ENCODE results near the gene TMEM125.

TMEM125 gene

DNA sequence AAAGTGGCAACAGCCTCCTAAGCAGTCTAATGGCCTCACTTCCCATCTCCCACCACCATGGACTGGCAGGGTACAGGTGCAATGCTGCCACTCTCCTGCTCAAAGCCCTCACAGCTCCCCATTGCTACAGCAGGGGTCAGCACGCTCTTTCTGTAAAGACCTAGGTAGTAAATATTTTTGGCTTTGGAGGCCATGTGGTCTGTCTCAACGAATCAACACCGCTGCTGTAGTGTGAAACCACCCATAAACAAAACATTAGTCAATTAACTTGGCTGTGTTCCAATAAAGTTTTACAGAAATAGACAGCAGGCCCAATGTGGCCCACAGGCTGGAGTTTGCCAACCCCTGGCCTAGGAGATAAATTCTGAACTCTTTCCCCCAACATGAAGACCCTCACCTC, 44.6 kb upstream of the TMEM125 start:
- DNase-seq = no peak
- Histone ChIP-seq H2BK120ac (ENCODE audit: insufficient read depth, low read length, poor library complexity) (no peak overlapping the region), H2BK5ac (ENCODE audit: low read depth, low read length, poor library complexity) (no peak overlapping the region), H3K18ac (ENCODE audit: low read length) (no peak overlapping the region), H2BK12ac (ENCODE audit: low read length) (no peak overlapping the region), H3K4me1 (ENCODE audit: control insufficient read depth in 1 of 2, insufficient read depth in 2 of 2, low read length in 2 of 2) (peaks cover 0 to 2% of the 10 kb centered on the region in 2 experiments), H3K9me3 (ENCODE audit: insufficient read depth, low read depth, low read length) (no peaks in the 10 kb centered on the region), H3K9ac (ENCODE audit: low read length) (no peak overlapping the region), H4K91ac (ENCODE audit: low read depth, low read length) (no peak overlapping the region), H3K36me3 (ENCODE audit: control insufficient read depth in 1 of 2, insufficient read depth in 2 of 2, low read length in 2 of 2) (no peaks in the 10 kb centered on the region), H3K79me2 (ENCODE audit: control insufficient read depth, insufficient read depth, low read length, poor library complexity) (no peaks in the 10 kb centered on the region), H2AK5ac (ENCODE audit: low read length) (no peak overlapping the region), H2AFZ (ENCODE audit: insufficient read depth, low read length, poor library complexity) (no peak overlapping the region), H3K27me3 (ENCODE audit: insufficient read depth, low read length) (no peaks in the 10 kb centered on the region), H3K4ac (ENCODE audit: low read depth, low read length) (no peak overlapping the region), H3K4me3 (ENCODE audit: low read depth, low read length) (no peak overlapping the region), H3K4me2 (ENCODE audit: low read length) (no peak overlapping the region), H3K14ac (ENCODE audit: low read length) (no peak overlapping the region), H3K27ac (ENCODE audit: low read depth, low read length) (no peak overlapping the region), H4K8ac (ENCODE audit: low read depth, low read length) (no peak overlapping the region), H3K23ac (ENCODE audit: low read length) (no peak overlapping the region), H3K79me1 (ENCODE audit: low read length) (no peaks in the 10 kb centered on the region), H4K12ac (ENCODE audit: low read depth, low read length) (no peak overlapping the region)
- WGBS (ENCODE audit: extremely low coverage, insufficient coverage, insufficient read length) = no CpG with 5 or more reads among the region's 3 CpGs

DNA sequence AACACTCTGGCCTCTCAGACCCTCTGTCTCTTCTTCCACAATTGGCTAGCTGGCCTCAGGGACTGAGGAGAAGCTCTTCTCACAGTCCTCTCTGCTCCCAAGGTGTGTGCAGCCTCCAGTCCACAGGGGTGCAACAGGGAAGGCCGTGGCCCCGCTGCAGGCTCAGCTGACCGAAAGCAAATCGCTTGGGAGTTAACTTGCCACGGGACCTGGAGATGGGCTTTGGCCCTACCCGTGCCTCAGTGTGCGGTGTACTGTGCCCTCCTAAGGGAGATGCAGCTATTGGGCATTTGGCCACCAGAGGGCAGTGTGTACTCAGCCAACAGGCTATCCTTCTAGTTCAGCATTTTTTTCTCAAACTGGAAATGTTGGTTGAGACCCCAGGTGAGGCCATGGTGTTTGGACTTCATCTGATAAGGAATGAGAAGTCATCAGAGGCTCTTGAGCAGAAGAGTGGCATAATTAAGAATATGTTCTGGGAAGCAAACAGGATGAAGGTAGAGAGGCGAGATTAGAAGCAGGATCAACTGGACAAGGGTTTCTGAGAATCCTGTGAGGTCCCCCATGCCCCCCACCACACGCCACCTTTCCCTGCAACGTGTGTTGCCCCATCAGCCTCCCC, 42.5 kb upstream of the TMEM125 start:
- no CpG with 5 or more reads among the region's 10 CpGs for WGBS (ENCODE audit: extremely low coverage, insufficient coverage, insufficient read length)
- no peak overlapping the region for H3K23ac ChIP-seq (ENCODE audit: low read length)
- peak; percentile 69 to 98 for DNase-seq
- H2BK5ac ChIP-seq (ENCODE audit: low read depth, low read length, poor library complexity) = no peak overlapping the region
- no peak overlapping the region for H4K91ac ChIP-seq (ENCODE audit: low read depth, low read length)
- no peak overlapping the region for H3K14ac ChIP-seq (ENCODE audit: low read length)
- no peak overlapping the region for H3K27ac ChIP-seq (ENCODE audit: low read depth, low read length)
- H3K9me3 ChIP-seq (ENCODE audit: insufficient read depth, low read depth, low read length) = no peaks in the 10 kb centered on the region
- H2AK5ac ChIP-seq (ENCODE audit: low read length) = peak overlapping the region; percentile 49
- H3K4me2 ChIP-seq (ENCODE audit: low read length) = no peak overlapping the region
- H3K4ac ChIP-seq (ENCODE audit: low read depth, low read length) = no peak overlapping the region
- no peaks in the 10 kb centered on the region for H3K27me3 ChIP-seq (ENCODE audit: insufficient read depth, low read length)
- no peak overlapping the region for H2BK120ac ChIP-seq (ENCODE audit: insufficient read depth, low read length, poor library complexity)
- H2BK12ac ChIP-seq (ENCODE audit: low read length) = peak overlapping the region; percentile 76
- no peak overlapping the region for H3K4me3 ChIP-seq (ENCODE audit: low read depth, low read length)
- H3K79me1 ChIP-seq (ENCODE audit: low read length) = no peaks in the 10 kb centered on the region
- no peaks in the 10 kb centered on the region for H3K36me3 ChIP-seq (ENCODE audit: control insufficient read depth in 1 of 2, insufficient read depth in 2 of 2, low read length in 2 of 2)
- no peaks in the 10 kb centered on the region for H3K79me2 ChIP-seq (ENCODE audit: control insufficient read depth, insufficient read depth, low read length, poor library complexity)
- no peak overlapping the region for H3K9ac ChIP-seq (ENCODE audit: low read length)
- peak overlapping the region; percentile 52 for H4K12ac ChIP-seq (ENCODE audit: low read depth, low read length)
- peaks cover 0 to 2% of the 10 kb centered on the region in 2 experiments for H3K4me1 ChIP-seq (ENCODE audit: control insufficient read depth in 1 of 2, insufficient read depth in 2 of 2, low read length in 2 of 2)
- H2AFZ ChIP-seq (ENCODE audit: insufficient read depth, low read length, poor library complexity) = no peak overlapping the region
- H3K18ac ChIP-seq (ENCODE audit: low read length) = no peak overlapping the region
- peak overlapping the region; percentile 50 for H4K8ac ChIP-seq (ENCODE audit: low read depth, low read length)

DNA sequence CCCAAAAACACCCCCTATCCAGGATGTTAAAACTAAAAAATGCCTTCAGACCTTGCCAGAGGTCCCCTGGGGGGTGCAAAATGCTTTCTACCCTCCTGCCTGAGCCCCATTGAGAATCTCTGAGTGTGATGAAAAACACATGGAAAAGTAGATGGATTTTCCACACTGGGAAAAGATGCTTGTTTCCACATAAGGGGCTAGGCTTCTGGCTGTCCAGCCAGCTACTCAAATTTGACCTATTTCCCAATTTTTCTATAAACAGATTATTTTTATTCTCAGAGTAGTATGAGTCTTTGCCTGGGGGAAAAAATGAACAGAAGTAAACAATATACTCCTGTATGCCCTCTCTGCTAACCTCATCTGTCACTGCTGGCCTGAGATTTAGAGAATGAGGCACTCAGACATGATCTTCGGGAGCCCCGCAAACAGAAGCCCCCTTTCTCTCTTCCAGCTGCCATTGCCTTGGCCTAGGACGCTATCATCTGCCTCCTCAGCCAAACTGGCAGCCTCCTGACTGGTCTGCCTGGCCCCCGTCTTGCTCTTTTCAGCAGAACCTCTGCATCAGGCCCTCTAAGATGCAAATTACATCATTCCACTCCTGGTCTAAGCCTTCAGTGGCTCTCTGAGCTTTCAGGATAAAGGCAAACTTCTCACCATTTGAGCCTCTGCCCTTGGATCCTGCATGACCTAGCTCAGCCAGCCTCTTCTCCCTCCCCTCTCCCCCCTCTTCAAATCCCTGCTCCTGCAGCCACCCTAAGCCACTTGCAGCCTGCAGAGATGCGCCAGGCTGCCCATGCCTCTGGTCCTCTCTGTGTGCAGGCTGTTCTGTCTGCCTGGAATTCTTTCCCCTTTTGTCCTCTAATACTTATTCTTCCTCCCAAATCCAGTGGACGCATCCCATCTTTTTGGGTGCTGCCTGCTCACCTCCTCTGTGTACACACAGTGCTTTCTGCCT, 39.7 kb upstream of the TMEM125 start:
- Histone ChIP-seq H2AFZ (ENCODE audit: insufficient read depth, low read length, poor library complexity) (no peak overlapping the region), H3K36me3 (ENCODE audit: control insufficient read depth in 1 of 2, insufficient read depth in 2 of 2, low read length in 2 of 2) (no peaks in the 10 kb centered on the region), H3K9me3 (ENCODE audit: insufficient read depth, low read depth, low read length) (peaks cover 2% of the 10 kb centered on the region), H3K4me1 (ENCODE audit: control insufficient read depth in 1 of 2, insufficient read depth in 2 of 2, low read length in 2 of 2) (peaks cover 0 to 2% of the 10 kb centered on the region in 2 experiments), H2AK5ac (ENCODE audit: low read length) (no peak overlapping the region), H4K8ac (ENCODE audit: low read depth, low read length) (no peak overlapping the region), H3K79me2 (ENCODE audit: control insufficient read depth, insufficient read depth, low read length, poor library complexity) (no peaks in the 10 kb centered on the region), H2BK12ac (ENCODE audit: low read length) (no peak overlapping the region), H3K18ac (ENCODE audit: low read length) (no peak overlapping the region), H3K4ac (ENCODE audit: low read depth, low read length) (no peak overlapping the region), H3K4me2 (ENCODE audit: low read length) (no peak overlapping the region), H3K79me1 (ENCODE audit: low read length) (no peaks in the 10 kb centered on the region), H2BK5ac (ENCODE audit: low read depth, low read length, poor library complexity) (no peak overlapping the region), H3K27me3 (ENCODE audit: insufficient read depth, low read length) (no peaks in the 10 kb centered on the region), H3K14ac (ENCODE audit: low read length) (no peak overlapping the region), H3K9ac (ENCODE audit: low read length) (no peak overlapping the region), H3K23ac (ENCODE audit: low read length) (no peak overlapping the region), H2BK120ac (ENCODE audit: insufficient read depth, low read length, poor library complexity) (no peak overlapping the region), H3K4me3 (ENCODE audit: low read depth, low read length) (no peak overlapping the region), H4K91ac (ENCODE audit: low read depth, low read length) (no peak overlapping the region), H4K12ac (ENCODE audit: low read depth, low read length) (no peak overlapping the region), H3K27ac (ENCODE audit: low read depth, low read length) (no peak overlapping the region)
- no peak for DNase-seq
- no CpG with 5 or more reads among the region's 6 CpGs for WGBS (ENCODE audit: extremely low coverage, insufficient coverage, insufficient read length)

DNA sequence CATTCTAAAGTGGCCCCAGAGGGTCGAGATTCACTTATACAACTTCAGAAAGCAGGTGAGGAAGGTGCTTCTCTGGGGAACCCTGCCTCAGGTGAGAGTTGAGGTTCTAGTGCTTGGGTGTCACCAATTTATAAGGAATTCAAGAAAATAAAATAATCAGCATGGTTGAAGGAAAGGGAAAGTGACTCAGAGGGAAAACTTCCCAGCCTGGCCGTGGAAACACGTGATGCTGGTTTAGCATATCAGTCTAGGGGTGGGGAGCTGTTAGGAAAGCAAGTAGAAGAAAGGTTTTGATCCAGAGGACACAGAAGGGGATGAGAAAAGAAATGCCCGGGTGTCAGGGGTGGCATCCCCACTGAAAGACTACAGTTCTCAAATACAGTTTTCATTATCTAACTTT, 37.7 kb upstream of the TMEM125 start:
- Histone ChIP-seq H3K27ac (ENCODE audit: low read depth, low read length) (no peak overlapping the region), H3K9me3 (ENCODE audit: insufficient read depth, low read depth, low read length) (peaks cover 2% of the 10 kb centered on the region), H3K79me2 (ENCODE audit: control insufficient read depth, insufficient read depth, low read length, poor library complexity) (no peaks in the 10 kb centered on the region), H2AFZ (ENCODE audit: insufficient read depth, low read length, poor library complexity) (no peak overlapping the region), H3K4me3 (ENCODE audit: low read depth, low read length) (no peak overlapping the region), H3K79me1 (ENCODE audit: low read length) (no peaks in the 10 kb centered on the region), H2BK12ac (ENCODE audit: low read length) (no peak overlapping the region), H2BK5ac (ENCODE audit: low read depth, low read length, poor library complexity) (no peak overlapping the region), H3K4me2 (ENCODE audit: low read length) (no peak overlapping the region), H3K4me1 (ENCODE audit: control insufficient read depth in 1 of 2, insufficient read depth in 2 of 2, low read length in 2 of 2) (peaks cover 0 to 2% of the 10 kb centered on the region in 2 experiments), H4K8ac (ENCODE audit: low read depth, low read length) (no peak overlapping the region), H4K91ac (ENCODE audit: low read depth, low read length) (no peak overlapping the region), H2BK120ac (ENCODE audit: insufficient read depth, low read length, poor library complexity) (no peak overlapping the region), H3K4ac (ENCODE audit: low read depth, low read length) (no peak overlapping the region), H3K27me3 (ENCODE audit: insufficient read depth, low read length) (no peaks in the 10 kb centered on the region), H4K12ac (ENCODE audit: low read depth, low read length) (no peak overlapping the region), H3K23ac (ENCODE audit: low read length) (no peak overlapping the region), H3K18ac (ENCODE audit: low read length) (no peak overlapping the region), H2AK5ac (ENCODE audit: low read length) (no peak overlapping the region), H3K9ac (ENCODE audit: low read length) (no peak overlapping the region), H3K36me3 (ENCODE audit: control insufficient read depth in 1 of 2, insufficient read depth in 2 of 2, low read length in 2 of 2) (no peaks in the 10 kb centered on the region), H3K14ac (ENCODE audit: low read length) (no peak overlapping the region)
- DNase-seq = peak; percentile 32 to 71
- no CpG with 5 or more reads among the region's 4 CpGs for WGBS (ENCODE audit: extremely low coverage, insufficient coverage, insufficient read length)

All from trophoblast cell (in vitro differentiated cells and primary cell).